ENCODE results near the gene PIAS4.
"Not testable (repeated sequence)": the region's sequence is repeated elsewhere in the genome, so short reads cannot be mapped to it uniquely, and the experiment has no call there.

The PIAS4 gene

GRCh38 chr19:4007021-4007835, at the start of gene PIAS4:
TSS of gene PIAS4 (plus strand) at chr19:4007736. CDS start at chr19:4007761, 25 bp downstream.
- peak within 1 kb of the TSS; percentile 87 for H3K27ac ChIP-seq (ENCODE audit: low read length)
- H3K4me3 ChIP-seq (ENCODE audit: low read length) = peak within 1 kb of the TSS; percentile 96
- no peaks in the 10 kb centered on the region for H3K9me3 ChIP-seq (ENCODE audit: insufficient read depth, low read depth, low read length)
- H3K36me3 ChIP-seq (ENCODE audit: insufficient read depth, low read depth, low read length) = no peaks in the 10 kb centered on the region
- H3K4me1 ChIP-seq (ENCODE audit: insufficient read depth, low read length) = no peaks in the 10 kb centered on the region
- H3K27me3 ChIP-seq (ENCODE audit: insufficient read depth, low read length) = no peaks in the 10 kb centered on the region
- H3K9ac ChIP-seq (ENCODE audit: low read depth, low read length) = peak within 1 kb of the TSS; percentile 87

GRCh38 chr19:3958836-3959765, 48.4 kb upstream of the PIAS4 start:
- H3K27ac ChIP-seq (ENCODE audit: low read length) = no peak overlapping the region
- H3K36me3 ChIP-seq (ENCODE audit: insufficient read depth, low read depth, low read length) = peaks cover 70% of the 10 kb centered on the region
- H3K27me3 ChIP-seq (ENCODE audit: insufficient read depth, low read length) = no peaks in the 10 kb centered on the region
- H3K4me1 ChIP-seq (ENCODE audit: insufficient read depth, low read length) = no peaks in the 10 kb centered on the region
- no peak overlapping the region for H3K9ac ChIP-seq (ENCODE audit: low read depth, low read length)
- H3K4me3 ChIP-seq (ENCODE audit: low read length) = no peak overlapping the region
- no peaks in the 10 kb centered on the region for H3K9me3 ChIP-seq (ENCODE audit: insufficient read depth, low read depth, low read length)

- H3K9me3 ChIP-seq (ENCODE audit: insufficient read depth, low read depth, low read length) = no peaks in the 10 kb centered on the region
- no peak overlapping the region for H3K4me3 ChIP-seq (ENCODE audit: low read length)
- no peak overlapping the region for H3K27ac ChIP-seq (ENCODE audit: low read length)
- H3K9ac ChIP-seq (ENCODE audit: low read depth, low read length) = no peak overlapping the region
- H3K27me3 ChIP-seq (ENCODE audit: insufficient read depth, low read length) = no peaks in the 10 kb centered on the region
- H3K4me1 ChIP-seq (ENCODE audit: insufficient read depth, low read length) = no peaks in the 10 kb centered on the region
- H3K36me3 ChIP-seq (ENCODE audit: insufficient read depth, low read depth, low read length) = peaks cover 77% of the 10 kb centered on the region
Measured at GRCh38 chr19:3959766-3960131, 47.8 kb upstream of the PIAS4 start.

GRCh38 chr19:3961007-3961406, 46.5 kb upstream of the PIAS4 start:
- Histone ChIP-seq H3K27ac (ENCODE audit: low read length) (no peak overlapping the region), H3K4me3 (ENCODE audit: low read length) (no peak overlapping the region), H3K9me3 (ENCODE audit: insufficient read depth, low read depth, low read length) (no peaks in the 10 kb centered on the region), H3K4me1 (ENCODE audit: insufficient read depth, low read length) (no peaks in the 10 kb centered on the region), H3K36me3 (ENCODE audit: insufficient read depth, low read depth, low read length) (peaks cover 90% of the 10 kb centered on the region), H3K27me3 (ENCODE audit: insufficient read depth, low read length) (no peaks in the 10 kb centered on the region), H3K9ac (ENCODE audit: low read depth, low read length) (no peak overlapping the region)

GRCh38 chr19:3963458-3964255, 43.9 kb upstream of the PIAS4 start:
- Histone ChIP-seq H3K4me3 (ENCODE audit: low read length) (no peak overlapping the region), H3K4me1 (ENCODE audit: insufficient read depth, low read length) (peaks cover 7% of the 10 kb centered on the region; the same call in 1 of the 2 replicates), H3K9ac (ENCODE audit: low read depth, low read length) (no peak overlapping the region), H3K27ac (ENCODE audit: low read length) (no peak overlapping the region), H3K27me3 (ENCODE audit: insufficient read depth, low read length) (no peaks in the 10 kb centered on the region), H3K36me3 (ENCODE audit: insufficient read depth, low read depth, low read length) (peaks cover 96% of the 10 kb centered on the region), H3K9me3 (ENCODE audit: insufficient read depth, low read depth, low read length) (no peaks in the 10 kb centered on the region)

GRCh38 chr19:3964256-3965194, 43.0 kb upstream of the PIAS4 start:
- Histone ChIP-seq H3K9me3 (ENCODE audit: insufficient read depth, low read depth, low read length) (no peaks in the 10 kb centered on the region), H3K27me3 (ENCODE audit: insufficient read depth, low read length) (no peaks in the 10 kb centered on the region), H3K27ac (ENCODE audit: low read length) (no peak overlapping the region), H3K4me1 (ENCODE audit: insufficient read depth, low read length) (peaks cover 12% of the 10 kb centered on the region; the same call in 1 of the 2 replicates), H3K9ac (ENCODE audit: low read depth, low read length) (no peak overlapping the region), H3K4me3 (ENCODE audit: low read length) (no peak overlapping the region), H3K36me3 (ENCODE audit: insufficient read depth, low read depth, low read length) (peaks cover 93% of the 10 kb centered on the region)

- Histone ChIP-seq H3K36me3 (ENCODE audit: insufficient read depth, low read depth, low read length) (peaks cover 77% of the 10 kb centered on the region), H3K9ac (ENCODE audit: low read depth, low read length) (no peak overlapping the region), H3K27ac (ENCODE audit: low read length) (no peak overlapping the region)
Measured at GRCh38 chr19:3966051-3967017, 41.2 kb upstream of the PIAS4 start.

GRCh38 chr19:3967983-3968382, 39.6 kb upstream of the PIAS4 start:
- H3K27ac ChIP-seq (ENCODE audit: low read length) = peak overlapping the region; percentile 81
- peak overlapping the region; percentile 76; the same call in 1 of the 2 replicates for H3K9ac ChIP-seq (ENCODE audit: low read depth, low read length)
- H3K4me1 ChIP-seq (ENCODE audit: insufficient read depth, low read length) = peaks cover 12% of the 10 kb centered on the region; the same call in 1 of the 2 replicates
- peaks cover 64% of the 10 kb centered on the region for H3K36me3 ChIP-seq (ENCODE audit: insufficient read depth, low read depth, low read length)
- H3K27me3 ChIP-seq (ENCODE audit: insufficient read depth, low read length); H3K9me3 ChIP-seq (ENCODE audit: insufficient read depth, low read depth, low read length): not testable (repeated sequence)
- peak overlapping the region; percentile 17; the same call in 1 of the 2 replicates for H3K4me3 ChIP-seq (ENCODE audit: low read length)

More at GRCh38 chr19:3966051-3967017, 41.2 kb upstream of the PIAS4 start:
- Histone ChIP-seq H3K9me3 (ENCODE audit: insufficient read depth, low read depth, low read length) (no peaks in the 10 kb centered on the region), H3K27me3 (ENCODE audit: insufficient read depth, low read length) (no peaks in the 10 kb centered on the region), H3K4me1 (ENCODE audit: insufficient read depth, low read length) (peaks cover 12% of the 10 kb centered on the region; the same call in 1 of the 2 replicates), H3K4me3 (ENCODE audit: low read length) (no peak overlapping the region)

GRCh38 chr19:3968556-3969434, 38.7 kb upstream of the PIAS4 start:
- no peaks in the 10 kb centered on the region for H3K9me3 ChIP-seq (ENCODE audit: insufficient read depth, low read depth, low read length)
- peak overlapping the region; percentile 81 for H3K27ac ChIP-seq (ENCODE audit: low read length)
- no peaks in the 10 kb centered on the region for H3K27me3 ChIP-seq (ENCODE audit: insufficient read depth, low read length)
- H3K36me3 ChIP-seq (ENCODE audit: insufficient read depth, low read depth, low read length) = peaks cover 56% of the 10 kb centered on the region
- H3K4me3 ChIP-seq (ENCODE audit: low read length) = peak overlapping the region; percentile 94; the same call in 1 of the 2 replicates
- peak overlapping the region; percentile 97; the same call in 1 of the 2 replicates for H3K9ac ChIP-seq (ENCODE audit: low read depth, low read length)
- H3K4me1 ChIP-seq (ENCODE audit: insufficient read depth, low read length) = peaks cover 12% of the 10 kb centered on the region; the same call in 1 of the 2 replicates
